VCaP (cell line): ENCODE results near the gene PLEKHO2.

Source experiments
- H3K27ac ChIP-seq: fragments of 450-650 bp; 2 replicates; pipeline ENCODE4 v1.5.1; 2017
- CTCF ChIP-seq: fragments of 450-650 bp; conservative IDR thresholded peaks from 2 replicates; pipeline ENCODE4 v1.5.1; 2017; ENCODE audit warnings: mild to moderate bottlenecking, moderate library complexity

The PLEKHO2 gene

GRCh38 chr15:64892847-64893403, 51.2 kb downstream of the PLEKHO2 start:
- TF ChIP-seq CTCF = no peak
- no peak overlapping the region for H3K27ac ChIP-seq

- TF ChIP-seq CTCF = no peak
- no peak overlapping the region for H3K27ac ChIP-seq
These were observed 52.0 kb downstream of the PLEKHO2 start for GRCh38 chr15:64893481-64894394.

- no peak for TF ChIP-seq CTCF
- no peak overlapping the region for H3K27ac ChIP-seq
These were observed 52.8 kb downstream of the PLEKHO2 start for GRCh38 chr15:64894395-64895056.

- H3K27ac ChIP-seq = no peak overlapping the region
- TF ChIP-seq CTCF = no peak
These were observed 53.8 kb downstream of the PLEKHO2 start for GRCh38 chr15:64895285-64896065.

GRCh38 chr15:64896371-64897069, 54.8 kb downstream of the PLEKHO2 start:
- no peak for TF ChIP-seq CTCF
- H3K27ac ChIP-seq = no peak overlapping the region

- no peak for TF ChIP-seq CTCF
These were observed 55.8 kb downstream of the PLEKHO2 start for GRCh38 chr15:64897345-64897985.

More at GRCh38 chr15:64897345-64897985, 55.8 kb downstream of the PLEKHO2 start:
- no peak overlapping the region for H3K27ac ChIP-seq
